ENCODE results near the gene CCT7.
"Not testable (repeated sequence)": the region's sequence is repeated elsewhere in the genome, so short reads cannot be mapped to it uniquely, and the experiment has no call there.

The CCT7 gene

DNA sequence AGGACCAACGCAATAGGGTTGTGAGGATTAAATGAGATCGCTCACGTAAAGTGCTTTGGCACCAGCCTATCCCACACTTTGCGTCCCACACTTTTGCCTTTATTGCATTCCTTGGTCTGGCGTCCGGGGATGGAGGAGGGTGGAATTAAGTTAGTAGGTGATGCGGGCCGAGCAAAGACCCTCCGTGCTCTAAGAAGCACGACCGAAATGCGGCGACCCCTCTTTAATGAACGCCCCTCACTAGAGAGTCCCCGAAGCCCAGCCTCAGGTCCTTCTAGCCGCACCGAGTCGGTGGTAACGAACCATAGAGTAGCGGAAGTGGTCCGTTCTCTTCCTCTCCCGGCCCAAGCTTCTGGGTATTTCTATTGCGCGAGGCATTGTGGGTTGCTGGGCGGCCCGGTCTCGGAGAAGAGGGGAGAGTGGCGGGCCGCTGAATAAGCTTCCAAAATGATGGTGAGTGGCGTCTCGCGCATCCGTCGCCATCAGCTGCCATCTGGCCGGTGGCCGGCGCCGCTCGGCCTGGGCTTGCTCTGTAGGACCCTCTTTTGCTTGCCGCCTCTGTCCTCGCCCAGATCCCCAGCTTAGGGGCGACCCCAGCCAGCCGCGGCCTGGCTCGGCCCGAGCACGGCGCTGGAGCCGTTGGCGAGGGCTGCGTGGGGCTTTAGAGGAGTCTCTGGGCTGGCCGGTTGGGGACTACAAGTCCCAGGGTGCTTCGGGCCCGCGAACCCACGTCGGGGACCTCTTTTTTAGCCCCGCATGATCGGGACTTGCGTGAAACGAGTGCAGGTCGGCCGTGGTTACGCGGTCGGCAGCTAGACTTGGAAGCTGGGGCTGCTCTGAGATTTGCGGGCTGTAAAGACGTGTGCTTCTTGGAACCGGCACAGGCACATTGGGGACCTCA lies at the start of gene CCT7:
Gene CCT7 (plus strand): TSS at position 377 of the 901 bp plus-strand sequence. CDS start 71 bp downstream, at position 448.
- Histone ChIP-seq H3K27me3 (ENCODE audit: control insufficient read depth, insufficient read depth, low read length) (no peaks in the 10 kb centered on the region), H3K36me3 (ENCODE audit: control insufficient read depth, insufficient read depth, low read length) (peaks cover 4% of the 10 kb centered on the region), H3K9ac (ENCODE audit: low read length) (peak within 1 kb of the TSS; percentile 85), H3K27ac (ENCODE audit: low read depth, low read length) (peak within 1 kb of the TSS; percentile 90), H3K4me3 (ENCODE audit: low read length) (peak within 1 kb of the TSS; percentile 84), H3K4me1 (ENCODE audit: control insufficient read depth, insufficient read depth, low read length) (peaks cover 6% of the 10 kb centered on the region)

- Histone ChIP-seq H3K4me1 (ENCODE audit: control insufficient read depth, insufficient read depth, low read length) (no peaks in the 10 kb centered on the region), H3K9ac (ENCODE audit: low read length) (no peak overlapping the region), H3K36me3 (ENCODE audit: control insufficient read depth, insufficient read depth, low read length) (no peaks in the 10 kb centered on the region), H3K27me3 (ENCODE audit: control insufficient read depth, insufficient read depth, low read length) (no peaks in the 10 kb centered on the region), H3K27ac (ENCODE audit: low read depth, low read length) (no peak overlapping the region), H3K4me3 (ENCODE audit: low read length) (no peak overlapping the region)
Observed at GRCh38 chr2:73185965-73186364, 48.1 kb upstream of the CCT7 start.

GRCh38 chr2:73187549-73187948 lies 46.6 kb upstream of the CCT7 start:
- no peaks in the 10 kb centered on the region for H3K4me1 ChIP-seq (ENCODE audit: control insufficient read depth, insufficient read depth, low read length)
- H3K27me3 ChIP-seq (ENCODE audit: control insufficient read depth, insufficient read depth, low read length), result no peaks in the 10 kb centered on the region
- H3K36me3 ChIP-seq (ENCODE audit: control insufficient read depth, insufficient read depth, low read length), result no peaks in the 10 kb centered on the region
- H3K4me3 ChIP-seq (ENCODE audit: low read length), result no peak overlapping the region
- H3K27ac ChIP-seq (ENCODE audit: low read depth, low read length), result no peak overlapping the region
- no peak overlapping the region for H3K9ac ChIP-seq (ENCODE audit: low read length)

GRCh38 chr2:73197579-73197978 lies 36.5 kb upstream of the CCT7 start:
- H3K36me3 ChIP-seq (ENCODE audit: control insufficient read depth, insufficient read depth, low read length), result no peaks in the 10 kb centered on the region
- H3K4me3 ChIP-seq (ENCODE audit: low read length), result no peak overlapping the region
- peaks cover 10% of the 10 kb centered on the region for H3K27me3 ChIP-seq (ENCODE audit: control insufficient read depth, insufficient read depth, low read length)
- no peak overlapping the region for H3K9ac ChIP-seq (ENCODE audit: low read length)
- H3K4me1 ChIP-seq (ENCODE audit: control insufficient read depth, insufficient read depth, low read length), result no peaks in the 10 kb centered on the region
- no peak overlapping the region for H3K27ac ChIP-seq (ENCODE audit: low read depth, low read length)

DNA sequence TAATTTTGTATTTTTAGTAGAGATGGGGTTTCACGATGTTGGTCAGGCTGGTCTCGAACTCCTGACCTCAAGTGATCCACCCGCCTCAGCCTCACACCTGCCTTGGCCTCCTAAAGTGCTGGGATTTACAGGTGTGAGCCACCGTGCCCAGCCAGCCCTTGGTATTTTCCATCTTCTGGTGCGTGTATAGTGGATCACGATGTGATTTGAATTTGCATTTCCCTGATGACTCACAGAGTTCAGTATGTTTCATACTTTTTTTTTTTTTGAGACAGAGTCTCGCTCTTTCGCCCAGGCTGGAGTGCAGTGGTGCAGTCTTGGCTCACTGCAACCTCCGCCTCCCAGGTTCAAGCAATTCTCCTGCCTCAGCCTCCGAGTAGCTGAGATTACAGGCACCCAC lies 33.8 kb upstream of the CCT7 start:
- not testable (repeated sequence) for H3K9ac ChIP-seq (ENCODE audit: low read length); H3K36me3 ChIP-seq (ENCODE audit: control insufficient read depth, insufficient read depth, low read length); H3K4me3 ChIP-seq (ENCODE audit: low read length); H3K4me1 ChIP-seq (ENCODE audit: control insufficient read depth, insufficient read depth, low read length); H3K27ac ChIP-seq (ENCODE audit: low read depth, low read length)
- H3K27me3 ChIP-seq (ENCODE audit: control insufficient read depth, insufficient read depth, low read length), result peaks cover 16% of the 10 kb centered on the region

DNA sequence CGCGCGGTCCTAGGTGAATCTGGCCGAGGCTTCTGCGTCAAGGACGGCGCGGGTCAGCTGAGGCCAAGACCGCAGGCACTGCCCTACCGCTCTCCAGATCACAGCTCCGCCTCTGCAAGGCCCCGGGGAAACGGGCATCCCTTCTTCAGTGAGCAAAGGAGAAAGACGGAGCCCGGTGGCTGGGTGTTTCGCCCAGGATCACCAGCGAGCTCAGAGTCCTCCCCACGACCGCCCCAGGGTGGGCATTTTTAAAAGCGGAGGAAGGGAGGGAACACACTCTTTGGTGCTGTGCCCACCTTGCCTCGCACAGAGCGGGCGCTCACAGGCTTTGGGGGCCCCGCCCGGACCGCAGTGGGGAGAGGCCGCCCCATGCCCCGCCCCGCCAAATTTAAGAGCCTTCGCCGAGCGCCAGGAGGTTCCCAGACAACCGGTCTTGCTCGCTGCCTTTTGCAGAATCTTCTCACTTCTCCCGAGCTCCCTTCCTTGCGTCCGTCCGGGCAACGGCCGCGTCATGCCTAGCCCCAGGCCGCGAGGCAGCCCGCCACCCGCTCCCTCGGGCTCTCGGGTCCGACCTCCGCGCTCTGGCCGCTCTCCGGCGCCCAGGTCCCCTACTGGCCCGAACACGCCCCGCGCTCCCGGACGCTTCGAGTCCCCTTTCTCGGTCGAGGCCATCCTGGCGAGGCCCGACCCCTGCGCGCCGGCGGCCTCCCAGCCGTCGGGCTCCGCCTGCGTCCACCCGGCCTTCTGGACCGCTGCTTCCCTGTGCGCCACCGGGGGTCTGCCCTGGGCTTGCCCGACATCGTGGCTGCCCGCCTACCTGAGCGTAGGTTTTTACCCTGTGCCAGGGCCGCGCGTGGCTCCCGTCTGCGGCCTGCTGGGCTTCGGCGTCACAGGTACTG lies 31.7 kb upstream of the CCT7 start, which contains the start of gene NOTO:
Gene NOTO (plus strand): TSS at position 419 of the 899 bp plus-strand sequence. CDS start 93 bp downstream, at position 512.
- Histone ChIP-seq H3K27ac (ENCODE audit: low read depth, low read length) (no peak within 1 kb of the TSS), H3K36me3 (ENCODE audit: control insufficient read depth, insufficient read depth, low read length) (no peaks in the 10 kb centered on the region), H3K9ac (ENCODE audit: low read length) (no peak within 1 kb of the TSS), H3K4me3 (ENCODE audit: low read length) (no peak within 1 kb of the TSS), H3K27me3 (ENCODE audit: control insufficient read depth, insufficient read depth, low read length) (peaks cover 14% of the 10 kb centered on the region), H3K4me1 (ENCODE audit: control insufficient read depth, insufficient read depth, low read length) (no peaks in the 10 kb centered on the region)

DNA sequence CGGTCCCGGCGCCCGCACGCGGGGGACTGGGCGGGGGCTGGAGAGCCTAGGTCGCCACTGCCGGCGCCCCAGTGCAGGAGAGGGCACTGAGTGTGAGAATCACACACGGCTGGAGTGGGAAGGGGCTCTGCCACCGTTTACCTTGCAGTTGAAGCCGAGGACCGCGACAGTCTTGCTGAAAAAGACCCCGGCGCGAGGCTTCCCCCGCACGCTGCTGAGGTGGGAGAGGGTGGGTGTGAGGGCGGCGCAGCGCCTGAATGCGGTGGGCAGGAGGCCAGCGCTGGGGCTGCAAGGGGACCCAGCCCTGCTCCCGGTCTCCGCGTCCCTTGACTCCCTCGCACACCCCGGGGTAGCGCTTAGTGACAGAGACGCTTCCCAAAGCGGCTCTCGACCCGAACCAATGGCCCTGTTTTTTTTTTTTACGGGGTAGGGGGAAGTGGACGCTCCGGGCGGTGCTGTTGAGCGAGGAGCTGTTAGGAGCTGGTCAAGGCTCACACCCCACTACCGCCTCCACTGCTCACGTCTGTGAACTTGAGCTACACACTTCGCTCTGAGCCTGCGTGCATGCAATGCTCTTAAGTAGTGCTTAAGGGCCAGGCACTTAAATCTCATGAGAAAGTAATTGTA lies 30.9 kb upstream of the CCT7 start:
- Histone ChIP-seq H3K4me3 (ENCODE audit: low read length) (no peak overlapping the region), H3K9ac (ENCODE audit: low read length) (no peak overlapping the region)

DNA sequence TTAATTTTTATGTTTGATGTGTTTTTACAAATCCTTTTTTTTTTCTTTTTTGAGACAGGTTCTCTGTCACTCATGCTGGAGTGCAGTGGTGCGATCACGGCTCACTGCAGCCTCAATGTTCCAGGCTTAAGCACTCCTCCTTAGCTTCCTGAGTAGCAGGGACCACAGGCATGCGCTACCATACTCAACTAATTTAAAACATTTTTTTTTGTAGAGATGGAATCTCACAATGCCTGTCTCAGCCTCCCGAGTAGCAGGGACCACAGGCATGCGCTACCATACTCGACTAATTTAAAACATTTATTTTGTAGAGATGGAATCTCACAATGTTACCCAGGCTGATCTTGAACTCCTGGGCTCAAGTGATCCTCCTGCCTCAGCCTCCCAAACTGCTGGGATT lies 28.5 kb upstream of the CCT7 start:
- Histone ChIP-seq H3K4me1 (ENCODE audit: control insufficient read depth, insufficient read depth, low read length) (no peaks in the 10 kb centered on the region), H3K36me3 (ENCODE audit: control insufficient read depth, insufficient read depth, low read length) (no peaks in the 10 kb centered on the region), H3K4me3 (ENCODE audit: low read length) (no peak overlapping the region), H3K27me3 (ENCODE audit: control insufficient read depth, insufficient read depth, low read length) (peaks cover 14% of the 10 kb centered on the region), H3K9ac (ENCODE audit: low read length) (no peak overlapping the region), H3K27ac (ENCODE audit: low read depth, low read length) (no peak overlapping the region)

More for the DNA sequence above, 30.9 kb upstream of the CCT7 start:
- H3K4me1 ChIP-seq (ENCODE audit: control insufficient read depth, insufficient read depth, low read length), result no peaks in the 10 kb centered on the region
- H3K27ac ChIP-seq (ENCODE audit: low read depth, low read length), result no peak overlapping the region
- no peaks in the 10 kb centered on the region for H3K36me3 ChIP-seq (ENCODE audit: control insufficient read depth, insufficient read depth, low read length)
- peaks cover 14% of the 10 kb centered on the region for H3K27me3 ChIP-seq (ENCODE audit: control insufficient read depth, insufficient read depth, low read length)

GRCh38 chr2:73208258-73208657 lies 25.9 kb upstream of the CCT7 start:
- no peaks in the 10 kb centered on the region for H3K27me3 ChIP-seq (ENCODE audit: control insufficient read depth, insufficient read depth, low read length)
- H3K4me1 ChIP-seq (ENCODE audit: control insufficient read depth, insufficient read depth, low read length), result no peaks in the 10 kb centered on the region
- no peak overlapping the region for H3K27ac ChIP-seq (ENCODE audit: low read depth, low read length)
- no peak overlapping the region for H3K9ac ChIP-seq (ENCODE audit: low read length)
- H3K4me3 ChIP-seq (ENCODE audit: low read length), result no peak overlapping the region
- no peaks in the 10 kb centered on the region for H3K36me3 ChIP-seq (ENCODE audit: control insufficient read depth, insufficient read depth, low read length)

DNA sequence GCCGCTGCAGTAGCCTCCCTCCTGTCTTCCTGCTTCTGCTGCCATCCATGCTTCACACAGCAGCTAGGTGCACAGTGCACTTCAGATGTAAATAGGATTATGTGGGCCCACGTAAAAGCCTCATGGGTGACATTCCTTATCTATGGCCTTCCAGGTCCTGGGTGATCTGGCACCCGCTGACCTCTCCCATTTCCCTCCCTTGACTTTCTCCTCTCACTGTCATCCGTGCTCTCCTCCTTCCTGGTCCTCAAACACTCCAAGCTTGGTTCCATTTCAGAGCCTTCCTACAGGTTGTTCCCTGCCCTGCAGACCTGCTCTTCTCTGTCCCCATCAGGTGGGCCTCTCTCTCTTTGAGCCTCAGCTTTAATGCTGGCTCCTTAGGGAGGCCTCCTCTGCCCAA lies 24.1 kb upstream of the CCT7 start:
- Histone ChIP-seq H3K4me3 (ENCODE audit: low read length) (no peak overlapping the region), H3K9ac (ENCODE audit: low read length) (no peak overlapping the region), H3K36me3 (ENCODE audit: control insufficient read depth, insufficient read depth, low read length) (no peaks in the 10 kb centered on the region), H3K27ac (ENCODE audit: low read depth, low read length) (no peak overlapping the region), H3K27me3 (ENCODE audit: control insufficient read depth, insufficient read depth, low read length) (no peaks in the 10 kb centered on the region), H3K4me1 (ENCODE audit: control insufficient read depth, insufficient read depth, low read length) (no peaks in the 10 kb centered on the region)

DNA sequence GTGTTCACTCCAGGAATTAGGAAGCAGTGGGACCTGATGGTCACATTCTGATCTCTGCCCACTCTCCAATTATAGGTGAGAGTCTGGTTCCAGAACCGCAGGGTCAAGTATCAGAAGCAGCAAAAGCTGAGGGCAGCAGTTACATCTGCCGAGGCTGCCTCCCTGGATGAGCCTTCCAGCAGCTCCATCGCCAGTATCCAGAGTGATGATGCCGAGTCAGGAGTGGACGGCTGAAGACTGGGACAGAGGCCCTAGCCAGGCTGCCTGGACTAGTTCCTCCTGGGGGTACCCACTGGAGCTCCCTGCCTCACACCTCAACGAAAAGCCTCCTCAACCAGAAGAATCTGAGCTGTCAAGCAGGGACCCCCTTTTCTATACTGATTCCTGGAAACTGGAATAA lies 23.4 kb upstream of the CCT7 start:
- no peak overlapping the region for H3K27ac ChIP-seq (ENCODE audit: low read depth, low read length)
- H3K27me3 ChIP-seq (ENCODE audit: control insufficient read depth, insufficient read depth, low read length), result no peaks in the 10 kb centered on the region
- no peaks in the 10 kb centered on the region for H3K4me1 ChIP-seq (ENCODE audit: control insufficient read depth, insufficient read depth, low read length)
- no peaks in the 10 kb centered on the region for H3K36me3 ChIP-seq (ENCODE audit: control insufficient read depth, insufficient read depth, low read length)
- no peak overlapping the region for H3K9ac ChIP-seq (ENCODE audit: low read length)
- no peak overlapping the region for H3K4me3 ChIP-seq (ENCODE audit: low read length)

GRCh38 chr2:73212098-73212447 lies 22.0 kb upstream of the CCT7 start:
- H3K36me3 ChIP-seq (ENCODE audit: control insufficient read depth, insufficient read depth, low read length), result no peaks in the 10 kb centered on the region
- no peak overlapping the region for H3K9ac ChIP-seq (ENCODE audit: low read length)
- no peaks in the 10 kb centered on the region for H3K27me3 ChIP-seq (ENCODE audit: control insufficient read depth, insufficient read depth, low read length)
- no peak overlapping the region for H3K4me3 ChIP-seq (ENCODE audit: low read length)
- no peaks in the 10 kb centered on the region for H3K4me1 ChIP-seq (ENCODE audit: control insufficient read depth, insufficient read depth, low read length)
- H3K27ac ChIP-seq (ENCODE audit: low read depth, low read length), result no peak overlapping the region

Data from rectal smooth muscle tissue (tissue), 1 donor.